Measurements from ENCODE around the gene GIT2.

Gene GIT2

DNA sequence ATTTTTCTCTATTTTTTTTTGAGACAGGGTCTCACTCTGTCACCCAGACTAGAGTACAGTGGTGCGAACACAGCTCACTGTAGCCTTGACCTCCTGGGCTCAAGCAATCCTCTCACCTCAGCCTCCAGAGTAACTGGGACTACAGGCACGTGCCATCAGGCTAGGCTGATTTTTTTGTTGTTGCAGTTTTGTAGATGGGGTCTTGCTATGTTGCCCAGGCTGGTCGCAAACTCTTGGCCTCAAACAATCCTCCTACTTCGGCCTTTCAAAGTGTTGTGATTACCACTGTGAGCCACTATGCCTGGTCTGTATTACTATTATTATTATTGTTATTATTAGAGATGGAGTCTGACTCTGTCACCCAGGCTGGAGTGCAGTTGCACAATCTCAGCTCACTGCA, 23.3 kb downstream of the GIT2 start:
- DNase-seq: no peak

DNA sequence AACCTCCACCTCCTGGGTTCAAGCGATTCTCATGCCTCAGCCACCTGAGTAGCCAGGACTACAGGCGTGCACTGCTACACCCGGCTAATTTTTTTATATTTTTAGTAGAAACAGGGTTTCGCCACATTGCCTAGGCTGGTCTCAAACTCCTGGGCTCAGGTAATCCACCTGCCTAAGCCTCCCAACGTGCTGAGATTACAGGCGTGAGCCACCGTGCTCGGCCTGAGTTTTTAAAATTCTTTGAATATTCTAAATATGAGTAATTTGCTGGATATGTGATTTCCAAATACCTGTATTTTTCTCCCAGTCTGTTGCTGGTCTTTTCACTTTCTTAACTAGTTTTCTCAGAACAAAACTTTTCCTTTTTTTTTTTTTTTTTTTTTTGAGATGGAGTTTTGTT, 27.4 kb downstream of the GIT2 start:
- no peak for DNase-seq

DNA sequence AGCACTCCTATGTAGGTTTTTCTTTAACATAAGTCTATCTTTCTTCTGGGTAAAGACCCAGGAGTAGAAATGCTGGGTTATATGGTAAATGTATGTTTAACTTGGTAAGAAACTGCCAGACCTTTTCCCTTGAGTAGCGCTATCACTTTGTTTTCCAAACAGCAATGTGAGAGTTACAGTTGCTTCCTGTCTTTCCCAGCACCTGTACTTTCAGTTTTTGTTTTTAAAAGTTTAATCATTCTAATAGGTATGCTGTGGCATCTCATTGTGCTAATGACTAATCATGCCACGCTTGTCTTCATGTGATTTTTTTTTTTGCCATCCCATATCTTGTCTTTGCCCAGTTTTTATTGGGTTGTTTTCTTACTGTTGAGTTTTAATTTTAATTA, 28.1 kb downstream of the GIT2 start:
- DNase-seq: no peak

DNA sequence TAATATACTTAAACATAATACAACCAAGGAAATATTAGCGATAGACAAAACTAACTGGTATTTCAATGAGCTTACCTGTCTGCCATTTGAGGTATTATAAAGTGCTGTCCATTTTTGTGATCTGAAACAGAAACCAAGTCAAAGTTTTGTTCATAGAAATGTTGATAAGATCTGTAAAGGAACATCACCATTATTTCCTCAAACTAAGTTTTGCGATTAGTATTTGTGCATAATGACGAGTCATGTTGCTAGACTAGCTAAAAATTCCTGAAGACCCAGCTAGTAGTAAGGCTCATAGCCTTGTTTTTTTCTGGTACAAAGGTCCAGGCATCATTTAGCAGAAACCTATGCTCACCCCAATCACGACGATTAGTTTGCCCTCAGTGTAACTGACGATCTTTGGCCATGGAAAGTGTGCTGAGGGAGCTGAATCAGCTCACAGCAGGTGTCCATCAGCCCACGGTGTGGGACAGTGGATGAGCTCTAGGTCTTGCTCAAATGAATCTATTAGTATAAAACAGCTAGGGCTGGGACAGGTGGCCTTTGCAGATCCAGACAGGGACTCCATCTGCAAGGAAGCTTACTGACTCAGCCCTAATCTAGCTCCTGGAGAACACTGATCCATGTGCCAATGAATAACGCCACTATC, 28.7 kb downstream of the GIT2 start:
- DNase-seq: no peak

DNA sequence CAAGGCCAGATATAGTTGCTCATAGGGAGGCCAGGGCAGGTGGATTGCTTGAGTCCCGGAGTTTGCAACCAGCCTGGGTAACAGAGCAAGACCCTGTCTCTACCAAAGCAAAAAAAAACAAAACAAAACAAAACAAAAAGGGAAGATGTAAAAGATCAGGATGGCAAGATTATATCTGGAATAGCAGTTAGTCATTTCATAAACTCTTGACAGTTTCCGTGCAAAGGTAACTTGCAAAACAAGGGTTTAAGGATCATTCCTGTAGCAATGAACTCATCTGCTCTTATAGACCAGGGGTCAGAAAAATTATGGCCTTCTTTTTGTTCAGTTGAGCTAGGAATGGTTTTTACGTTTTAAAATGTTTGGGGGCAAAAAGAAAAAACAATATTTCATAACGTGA, 29.6 kb downstream of the GIT2 start:
- DNase-seq: no peak

DNA sequence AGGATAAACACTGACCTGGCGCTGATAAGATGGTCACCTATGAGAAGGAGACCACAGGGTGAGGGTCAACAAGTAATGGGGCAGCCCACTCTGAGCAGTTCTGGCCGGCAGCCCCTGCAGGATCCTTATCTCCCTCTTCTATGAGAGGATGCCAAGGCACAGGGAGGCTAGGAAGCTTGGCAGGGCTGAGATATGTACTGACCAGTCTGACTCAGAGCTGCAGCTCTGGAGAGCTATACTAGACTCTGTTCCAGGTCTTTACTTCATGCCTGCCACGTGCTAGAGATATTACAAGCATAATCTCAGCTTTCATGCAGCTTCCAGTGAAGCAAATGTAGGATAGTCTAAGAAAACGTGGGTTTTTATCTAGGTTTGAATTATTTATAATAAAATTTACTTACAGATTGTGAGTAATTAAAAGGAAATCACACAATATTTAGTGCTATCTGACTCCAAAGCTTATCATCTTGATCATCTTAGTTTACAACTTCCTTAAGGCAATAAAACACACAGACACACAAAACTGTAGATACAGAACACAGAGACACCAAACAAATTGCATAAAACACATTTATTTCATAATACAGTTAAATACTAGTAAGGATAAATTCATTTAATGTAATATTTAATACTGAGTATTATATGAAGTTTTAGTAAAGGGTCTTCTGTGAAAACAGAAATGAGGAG, 32.3 kb downstream of the GIT2 start:
- no peak for DNase-seq

DNA sequence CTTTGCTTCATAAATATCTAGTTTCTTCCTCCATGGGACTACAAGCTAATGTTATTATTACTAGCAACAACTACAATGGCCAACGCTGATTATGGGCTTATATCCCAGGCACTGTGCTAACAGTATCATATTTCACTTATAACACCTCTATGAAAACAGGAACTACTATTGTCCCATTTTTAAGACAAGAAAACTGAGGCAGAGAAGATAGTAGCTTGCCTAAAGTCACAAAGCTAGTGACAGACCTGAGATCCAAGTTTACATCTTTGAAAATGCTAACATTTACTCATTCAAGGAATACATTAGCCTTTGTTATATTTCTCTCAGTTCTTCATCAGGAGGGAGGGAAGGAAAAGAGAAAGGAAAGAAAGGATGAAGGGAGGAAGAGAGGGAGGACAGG, 32.8 kb downstream of the GIT2 start:
- no peak for DNase-seq

DNA sequence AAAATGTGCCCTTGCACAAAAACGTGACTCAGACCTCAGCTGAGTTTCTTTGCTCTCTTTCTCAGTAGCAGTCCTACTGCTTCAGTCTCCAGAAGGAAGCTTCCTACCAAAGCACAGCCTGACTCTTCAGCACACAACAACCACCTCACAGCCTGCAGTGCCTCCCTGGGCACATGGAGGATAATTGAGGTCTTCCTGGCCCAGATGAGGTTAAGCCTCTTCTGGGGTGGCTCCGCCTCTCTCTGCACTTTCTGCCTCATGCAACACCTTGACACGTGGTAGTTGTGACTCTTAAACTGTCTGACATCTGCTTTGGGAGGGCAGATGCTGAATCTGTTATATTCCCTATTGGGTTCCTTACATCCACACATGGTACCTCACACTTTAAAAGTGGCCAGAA, 33.8 kb downstream of the GIT2 start:
- no peak for DNase-seq

DNA sequence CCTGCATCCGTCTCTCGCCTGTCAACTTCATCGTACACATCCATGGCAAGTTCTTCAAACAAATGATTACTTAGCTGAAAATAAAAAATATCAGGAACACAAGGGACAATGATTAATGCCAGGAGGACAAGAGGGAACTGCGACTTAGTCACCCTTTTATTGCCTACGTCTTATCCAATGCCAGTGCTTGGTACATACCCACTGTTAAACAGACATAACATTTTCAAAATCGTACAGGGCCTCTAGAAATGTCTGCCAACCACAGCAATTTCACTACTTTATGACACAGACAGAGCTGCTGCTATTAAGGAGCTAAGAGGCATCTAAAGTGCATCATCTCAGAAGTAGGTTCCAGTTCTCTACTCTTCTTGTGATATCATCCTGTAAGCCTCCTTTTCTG, 34.6 kb downstream of the GIT2 start:
- DNase-seq: peak; percentile 22

DNA sequence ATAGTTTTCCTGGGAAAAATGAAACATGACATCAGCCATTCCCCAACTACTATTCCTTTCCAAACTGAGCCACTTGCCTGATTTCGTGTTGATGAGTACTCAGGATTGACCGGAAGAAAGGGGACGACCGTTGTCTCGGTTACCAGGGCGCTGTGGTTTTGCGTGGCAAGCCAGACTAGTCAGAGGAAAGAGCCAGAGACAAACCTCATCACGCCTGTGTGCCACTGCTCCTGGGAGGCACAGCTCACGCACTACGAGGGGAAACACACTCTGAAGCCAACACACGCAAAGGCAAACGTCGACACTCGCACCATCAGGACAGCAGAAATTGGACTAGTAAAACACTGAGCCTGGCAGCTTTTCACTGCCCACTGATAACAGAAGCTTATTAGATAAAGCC, 35.0 kb downstream of the GIT2 start:
- DNase-seq: no peak

DNA sequence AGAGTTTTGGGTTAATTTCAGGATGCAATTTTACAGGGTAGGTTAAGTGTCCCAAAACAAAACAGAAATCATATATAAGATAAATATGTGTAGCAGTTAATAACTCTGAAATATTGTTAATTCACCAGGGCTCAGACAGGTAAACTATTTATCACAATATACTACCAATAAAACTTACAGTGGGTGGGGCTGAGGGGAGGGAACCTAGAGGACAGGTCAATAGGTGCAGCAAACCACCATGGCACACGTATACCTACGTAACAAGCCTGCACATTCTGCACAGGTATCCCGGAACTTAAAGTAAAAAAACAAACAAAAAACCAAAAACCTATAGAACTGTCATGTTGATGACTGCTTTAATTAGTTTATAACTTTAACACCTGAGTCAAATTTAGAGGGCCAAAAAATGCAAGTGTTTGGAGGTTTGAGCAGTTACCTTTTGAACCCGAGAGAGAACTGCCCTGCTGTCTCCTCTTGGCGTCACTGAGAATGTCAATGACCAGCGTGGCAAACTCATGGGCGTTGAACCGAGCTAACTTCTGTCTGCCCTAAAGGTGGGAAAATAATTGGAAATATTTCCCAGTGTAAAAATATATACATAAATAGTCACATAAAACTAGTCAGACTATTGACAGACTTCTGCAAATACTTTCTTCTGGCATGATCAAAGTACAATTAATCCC, 36.6 kb downstream of the GIT2 start:
- DNase-seq: no peak

DNA sequence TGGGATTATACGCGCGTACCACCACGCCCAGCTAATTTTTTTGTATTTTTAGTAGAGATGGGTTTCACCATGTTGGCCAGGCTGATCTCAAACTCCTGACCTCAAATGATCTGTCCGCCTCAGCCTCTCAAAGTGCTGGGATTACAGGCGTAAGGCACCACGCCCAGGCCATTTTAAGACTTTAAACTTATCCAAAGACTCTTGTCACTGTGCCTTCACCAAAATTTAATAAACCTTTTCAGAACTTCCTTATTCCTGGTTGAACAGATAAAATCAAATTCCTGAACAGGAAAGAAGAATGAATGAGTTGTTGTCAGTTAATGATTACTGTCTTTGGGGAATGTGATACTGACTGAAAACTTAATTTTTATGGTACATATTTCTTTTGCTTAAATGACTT, 37.8 kb downstream of the GIT2 start:
- DNase-seq: no peak

DNA sequence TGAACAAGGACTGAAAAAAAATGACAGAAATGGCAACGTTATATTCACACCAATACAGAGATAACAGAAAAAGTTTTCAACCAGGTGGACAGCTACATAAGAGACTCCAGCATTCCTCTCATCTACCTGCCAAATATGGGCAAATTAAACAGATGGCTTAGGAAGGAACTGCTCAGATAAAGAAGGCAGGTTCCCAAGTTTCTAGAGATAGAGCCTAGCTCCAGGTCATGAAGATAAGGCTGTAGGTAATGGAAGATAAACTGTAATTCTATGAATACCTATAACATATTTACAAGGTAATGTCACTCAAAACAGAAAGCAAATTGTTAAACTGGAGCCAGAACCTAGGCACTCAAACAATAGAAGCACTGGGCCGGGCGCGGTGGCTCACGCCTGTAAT, 42.5 kb downstream of the GIT2 start:
- no peak for DNase-seq

DNA sequence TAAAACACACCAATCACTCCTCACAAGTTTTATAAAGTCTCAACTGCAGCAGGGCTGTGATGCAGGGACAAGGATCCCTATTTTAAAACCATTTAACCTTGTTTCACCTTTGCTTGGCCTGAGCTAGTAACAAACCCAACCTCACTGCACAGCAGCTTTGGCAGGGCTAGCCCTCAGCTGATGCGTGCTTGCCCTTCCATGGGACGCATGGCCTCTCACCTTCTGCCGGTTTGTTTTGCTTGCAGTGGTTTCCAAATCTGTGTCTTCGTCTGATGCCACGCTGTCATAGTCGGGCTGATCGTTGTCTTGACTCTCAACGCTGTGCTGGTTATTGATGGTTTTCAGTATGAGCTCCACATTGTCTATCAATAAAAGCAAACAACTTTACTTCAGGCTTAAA, 43.3 kb downstream of the GIT2 start:
- DNase-seq: no peak

DNA sequence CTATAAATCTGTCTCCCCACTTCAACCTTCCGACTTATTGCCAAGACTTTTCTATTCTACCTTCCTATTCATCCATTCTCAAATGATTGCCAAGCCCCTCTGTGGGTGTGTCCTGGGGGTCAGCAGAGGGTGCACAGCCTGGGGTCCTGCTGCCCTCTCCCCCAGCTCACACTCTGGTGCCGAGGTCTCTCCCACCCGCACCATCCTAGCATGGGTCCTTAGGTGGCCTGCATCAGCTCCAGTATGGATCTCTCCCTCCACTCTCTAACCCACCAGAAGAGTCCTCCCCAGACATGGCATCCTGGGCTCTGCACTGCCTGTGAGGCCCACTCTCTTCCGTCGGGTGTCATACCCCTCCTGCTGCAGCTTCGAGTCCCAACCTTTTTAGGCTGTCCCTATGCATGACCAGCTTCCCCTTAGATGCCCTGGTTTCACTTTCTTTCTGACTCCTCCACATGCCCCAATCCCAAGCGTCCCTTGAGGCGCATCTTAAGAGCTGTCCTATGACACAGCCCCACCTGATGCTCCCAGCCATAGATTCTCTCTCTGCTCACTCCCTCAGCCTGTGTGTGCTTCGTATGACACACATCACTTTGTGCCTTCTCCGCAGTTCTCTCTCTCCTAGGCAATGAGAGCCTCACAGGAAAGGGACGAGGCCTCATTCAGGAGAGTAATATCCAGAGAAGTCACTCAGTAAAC, 43.9 kb downstream of the GIT2 start:
- peak; percentile 90 for DNase-seq

DNA sequence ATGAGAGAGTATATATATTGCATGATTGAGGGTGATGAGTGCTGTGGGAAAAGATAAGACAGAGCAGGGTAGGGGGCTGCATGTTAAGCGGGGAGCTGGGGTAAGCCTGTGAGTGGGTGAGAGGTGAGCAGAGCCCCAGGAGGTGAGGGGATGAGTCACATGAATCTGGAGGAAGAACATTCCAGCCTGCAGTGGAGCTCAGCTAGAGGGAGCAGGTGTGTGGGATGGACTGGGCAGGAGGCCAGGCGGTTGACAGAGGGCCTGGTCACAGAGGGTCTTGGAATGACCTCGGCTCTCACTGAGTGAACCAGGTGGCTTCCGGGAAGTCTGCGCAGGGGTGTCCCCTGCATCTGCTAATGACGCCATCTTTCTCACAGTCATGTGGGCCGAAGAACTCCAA, 44.4 kb downstream of the GIT2 start:
- DNase-seq: no peak

DNA sequence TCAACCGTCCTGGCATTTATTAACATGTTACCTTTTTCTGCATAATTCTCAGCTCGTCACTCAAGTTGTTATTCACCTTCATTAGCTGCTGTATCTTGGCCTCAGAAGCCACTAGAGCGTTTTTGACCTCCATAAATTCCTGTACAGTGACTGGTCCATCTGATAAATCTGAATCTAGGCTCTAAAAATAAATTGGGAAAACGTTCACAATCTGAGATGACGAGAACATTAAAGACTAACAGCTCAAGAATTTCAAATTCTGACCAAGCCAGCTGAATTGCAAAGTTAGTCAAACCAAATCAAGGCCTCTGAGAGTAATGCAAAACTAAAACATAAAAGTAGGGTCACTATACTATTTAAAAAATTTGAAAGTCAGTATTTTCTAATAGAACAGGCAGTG, 45.0 kb downstream of the GIT2 start:
- no peak for DNase-seq

DNA sequence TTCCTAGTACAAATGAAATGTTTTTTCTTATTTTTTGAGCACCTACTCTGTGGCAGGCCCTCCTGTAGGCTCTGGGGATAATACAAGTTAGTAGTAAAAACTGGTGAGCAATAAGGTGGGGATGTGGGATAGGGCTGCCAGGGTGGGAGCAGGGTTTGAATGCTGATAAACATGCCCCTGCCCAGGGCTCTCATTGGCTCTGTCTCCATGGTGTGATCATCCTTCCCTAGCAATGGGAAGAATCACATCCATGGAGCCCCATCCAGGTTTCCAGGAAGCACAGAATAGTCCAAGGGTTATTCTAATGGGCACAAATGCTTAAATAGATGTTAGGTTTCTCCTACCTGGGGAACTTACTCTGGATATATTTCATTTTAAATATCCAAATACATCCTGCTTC, 45.5 kb downstream of the GIT2 start:
- DNase-seq: no peak

DNA sequence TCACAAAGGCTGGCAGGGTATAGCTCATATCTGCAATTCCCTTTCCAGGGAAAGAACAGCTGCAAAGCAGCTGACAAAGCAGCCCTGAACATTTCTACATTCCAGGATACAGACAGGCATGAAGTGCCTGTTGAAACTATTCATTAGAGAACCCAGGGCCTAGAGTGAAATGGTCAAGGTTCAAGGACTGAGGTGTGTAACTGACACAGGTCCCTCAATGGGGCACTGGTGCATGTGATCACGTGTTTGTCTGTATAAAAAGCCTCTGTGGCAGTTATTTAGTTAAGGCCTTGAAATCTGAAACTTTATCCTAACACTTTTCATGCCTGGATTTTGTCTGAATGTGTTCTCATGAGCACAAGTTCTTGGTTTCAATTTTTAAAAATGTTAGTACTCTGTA, 47.1 kb downstream of the GIT2 start:
- no peak for DNase-seq

DNA sequence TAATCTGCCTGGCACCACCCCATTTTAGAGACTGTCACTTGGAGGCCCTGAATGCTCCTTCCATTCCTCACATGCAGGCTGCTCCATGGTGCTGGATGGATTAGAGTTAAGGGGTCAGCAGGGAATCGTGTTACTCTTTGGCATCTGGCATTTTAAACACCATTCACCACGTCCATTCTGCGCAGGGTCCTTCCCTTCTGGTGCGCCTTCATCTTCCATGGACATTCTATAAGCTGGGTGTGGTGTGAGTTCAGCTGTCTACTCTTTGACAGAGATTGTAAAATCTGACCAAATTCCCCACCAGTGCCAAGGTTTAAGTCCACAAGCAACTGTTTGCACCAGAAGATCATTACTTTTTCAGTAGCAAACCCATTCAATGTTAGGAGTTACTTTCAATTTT, 47.8 kb downstream of the GIT2 start:
- DNase-seq: no peak

DNA sequence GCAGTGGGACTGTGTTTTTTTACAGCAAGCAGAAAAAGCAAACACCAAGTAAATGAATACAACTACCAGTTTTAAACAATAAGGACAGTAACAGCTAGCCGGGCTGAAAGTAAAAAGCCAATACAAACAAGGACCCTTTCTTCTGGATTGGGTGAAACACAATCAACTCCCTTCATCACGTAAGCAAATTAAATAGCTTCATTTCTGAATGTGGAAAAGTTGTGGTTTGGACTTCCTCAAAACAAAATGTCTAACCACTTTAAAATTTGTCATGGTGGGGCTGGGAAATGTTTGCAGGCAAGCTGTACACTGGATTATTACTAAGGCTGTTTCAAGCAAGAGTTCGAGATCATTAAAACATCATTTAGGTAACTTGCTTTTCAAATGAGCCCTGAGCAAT, 48.6 kb downstream of the GIT2 start:
- DNase-seq: peak; percentile 76

DNA sequence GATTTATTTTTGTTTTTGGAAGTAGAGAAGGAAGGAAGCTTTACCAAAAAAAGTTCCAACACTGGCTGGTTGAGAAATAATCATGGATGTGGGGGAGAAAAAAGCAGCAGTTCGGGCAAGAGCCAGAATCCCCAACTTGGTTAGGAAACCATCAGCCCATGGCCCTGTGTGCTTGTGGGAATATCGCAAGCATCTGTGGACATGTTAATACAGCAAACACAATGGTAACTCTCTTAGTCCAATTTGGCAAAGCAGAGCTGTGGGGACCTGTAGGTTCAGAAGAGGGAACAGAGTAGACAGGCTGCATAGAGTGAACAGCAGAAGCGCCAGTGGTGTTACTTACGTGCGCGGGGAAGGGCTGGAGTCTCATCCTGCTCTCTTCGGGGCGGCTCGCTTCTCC, 49.3 kb downstream of the GIT2 start:
- DNase-seq: no peak

DNA sequence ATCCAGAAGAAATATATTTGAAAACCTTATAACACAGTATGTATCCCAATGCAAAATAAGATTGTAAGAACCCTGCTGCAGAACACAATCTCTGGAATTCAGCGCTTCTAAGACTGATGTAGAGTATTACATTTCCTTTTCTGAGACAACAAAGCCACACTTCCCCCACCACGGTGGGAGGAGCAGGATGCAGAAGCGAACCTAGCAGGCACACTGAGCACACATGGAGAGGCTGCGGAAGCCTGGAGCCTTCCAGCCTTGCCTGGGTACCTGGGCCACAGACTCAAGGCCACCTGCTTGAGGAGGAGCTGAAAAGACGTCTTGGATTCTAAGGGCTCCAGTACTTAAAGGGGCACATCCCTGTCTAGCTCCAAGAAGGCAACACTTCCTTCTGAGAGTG, 49.7 kb downstream of the GIT2 start:
- DNase-seq: no peak

Data from MV-4-11 (cell line).